ENCODE results near the gene PHETA1.

- no peak for TF ChIP-seq POLR2A (IDR thresholded peaks at IDR 0.05)
- no peak for TF ChIP-seq CTCF (IDR thresholded peaks at IDR 0.05)
These were observed 18.0 kb upstream of the PHETA1 start for GRCh38 chr12:111386885-111387284.

All from esophagus squamous epithelium (tissue), 4 donors.